Activated effector memory CD4-positive, alpha-beta T cell treated with anti-CD3 and anti-CD28 coated beads, Interleukin-2, amount 50 U/mL, for 16 hours (primary cell): ENCODE measurements around the gene HACD1.

Experiments used
- DNase-seq: peaks from one replicate; pipeline ENCODE4 v3.0.0-alpha.2; 2020

The HACD1 gene, protein sequence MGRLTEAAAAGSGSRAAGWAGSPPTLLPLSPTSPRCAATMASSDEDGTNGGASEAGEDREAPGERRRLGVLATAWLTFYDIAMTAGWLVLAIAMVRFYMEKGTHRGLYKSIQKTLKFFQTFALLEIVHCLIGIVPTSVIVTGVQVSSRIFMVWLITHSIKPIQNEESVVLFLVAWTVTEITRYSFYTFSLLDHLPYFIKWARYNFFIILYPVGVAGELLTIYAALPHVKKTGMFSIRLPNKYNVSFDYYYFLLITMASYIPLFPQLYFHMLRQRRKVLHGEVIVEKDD

DNA sequence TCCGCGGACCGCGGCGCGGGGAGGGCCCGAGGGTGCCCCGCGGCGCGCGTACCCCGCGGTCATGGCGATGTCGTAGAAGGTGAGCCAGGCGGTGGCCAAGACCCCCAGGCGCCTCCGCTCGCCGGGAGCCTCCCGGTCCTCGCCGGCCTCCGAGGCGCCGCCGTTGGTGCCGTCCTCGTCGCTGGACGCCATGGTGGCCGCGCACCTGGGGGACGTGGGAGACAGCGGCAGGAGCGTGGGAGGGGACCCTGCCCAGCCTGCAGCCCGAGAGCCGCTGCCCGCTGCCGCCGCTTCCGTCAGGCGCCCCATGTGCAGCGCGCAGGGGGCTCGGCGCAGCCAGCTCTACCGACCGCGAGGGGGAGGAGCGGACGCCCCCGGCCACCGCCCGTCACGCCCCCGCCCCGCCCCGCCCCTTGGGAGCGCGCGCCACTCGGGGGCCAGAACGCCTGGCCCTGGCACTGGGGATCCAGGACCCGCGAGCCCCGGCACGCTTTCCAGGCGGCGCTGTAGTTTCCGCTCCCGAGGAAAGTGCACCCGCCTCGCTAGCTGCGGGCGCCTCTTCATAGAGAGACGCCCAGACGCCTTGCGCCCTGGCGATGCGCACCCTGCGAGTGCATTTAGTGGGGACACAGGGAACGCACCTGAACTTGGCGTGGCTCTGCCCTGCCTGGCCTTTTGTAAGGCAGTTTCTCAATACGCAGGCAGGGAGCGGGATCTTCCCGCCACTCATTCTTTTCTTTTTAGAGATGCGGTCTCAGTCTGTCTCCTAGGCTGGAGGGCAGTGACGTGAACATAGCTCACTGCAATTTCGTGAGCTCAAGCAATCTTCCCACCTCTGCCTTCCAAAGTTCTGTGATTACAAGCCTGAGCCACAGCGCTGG is at the start of gene HACD1:
Gene HACD1 (minus strand): TSS at position 344 of the 881 bp plus-strand sequence. CDS start 35 bp downstream, at position 309.
- DNase-seq = peak; percentile 87

DNA sequence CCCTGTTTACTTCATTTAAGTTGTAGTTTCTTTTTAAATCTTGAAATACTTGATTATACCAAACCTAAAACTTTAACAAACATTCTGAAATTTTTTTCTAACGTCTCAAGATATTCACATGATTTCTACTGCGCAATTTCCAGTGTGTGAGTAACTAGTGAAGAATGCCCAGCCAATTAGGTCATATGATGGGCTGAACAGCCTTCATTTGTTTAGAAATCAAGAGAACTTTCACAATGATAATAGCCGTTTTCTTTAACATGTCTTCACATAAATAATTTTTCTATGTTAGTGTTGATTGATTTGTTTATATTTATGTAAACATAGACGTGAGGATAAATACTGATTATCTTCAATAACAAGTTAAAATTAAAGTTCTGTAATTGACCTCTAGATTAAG is 48.6 kb upstream of the HACD1 start:
- DNase-seq = no peak

DNA sequence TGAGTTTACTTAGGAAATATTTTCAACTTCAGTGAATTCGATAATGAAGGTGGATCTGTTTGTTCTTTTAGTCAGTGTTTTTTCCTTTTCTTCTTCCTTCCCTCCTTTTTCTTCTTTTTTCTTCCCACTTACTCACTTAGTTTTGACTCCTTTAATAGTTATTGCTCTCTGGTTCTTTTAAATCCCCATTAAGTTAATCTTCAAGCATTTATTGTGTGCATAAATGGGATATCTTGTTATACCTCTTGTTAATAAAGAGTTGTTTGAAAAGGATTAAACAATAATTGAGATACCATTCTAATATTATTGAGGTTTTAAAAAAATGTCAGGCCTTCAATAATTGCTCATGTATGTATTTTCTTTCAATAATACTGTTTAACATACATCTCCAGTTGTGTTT is 46.3 kb upstream of the HACD1 start:
- DNase-seq = no peak

DNA sequence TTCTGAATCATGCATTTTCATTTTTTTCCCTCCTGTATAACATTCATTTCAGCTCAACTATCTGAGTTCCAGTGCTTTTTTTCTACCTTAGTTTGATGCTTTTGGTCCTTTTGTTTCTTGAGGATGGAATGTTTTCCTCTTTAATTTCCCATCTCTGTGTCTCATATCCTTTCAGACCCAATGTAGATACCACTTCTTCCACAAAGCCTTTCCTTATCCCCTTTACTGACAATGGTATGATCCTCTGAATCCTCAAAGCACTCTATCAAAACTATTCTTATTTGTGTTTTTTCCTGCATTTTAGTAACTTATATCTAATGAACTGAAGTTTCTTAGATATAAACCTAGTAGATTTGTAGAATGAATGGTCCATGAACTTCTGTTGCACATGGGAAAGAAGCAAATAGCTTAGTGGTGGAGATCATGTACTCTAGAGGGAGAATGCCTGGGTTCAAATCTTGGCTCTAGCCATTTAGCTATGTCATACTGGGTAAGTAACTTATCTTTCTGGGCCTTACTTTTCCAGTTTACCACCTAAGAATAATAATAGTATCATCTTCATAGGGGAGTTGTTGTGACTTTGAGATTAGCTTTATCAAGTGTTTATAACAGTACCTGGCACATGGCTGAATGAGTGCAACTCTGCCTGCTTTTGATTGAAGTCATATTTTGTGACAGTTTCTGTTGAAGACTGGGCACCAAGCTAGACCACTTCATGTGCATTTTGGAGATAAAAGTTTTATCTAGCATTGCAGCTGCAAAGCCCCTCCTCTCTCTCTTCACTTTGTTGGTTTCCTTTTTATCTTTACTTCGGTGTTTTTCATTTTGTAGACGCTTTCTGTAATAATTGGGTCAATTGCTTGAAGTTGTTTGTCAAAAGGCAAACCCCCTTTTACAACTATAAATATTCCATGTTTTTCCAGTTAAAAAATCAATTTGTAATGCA is 45.3 kb upstream of the HACD1 start:
- DNase-seq = no peak

DNA sequence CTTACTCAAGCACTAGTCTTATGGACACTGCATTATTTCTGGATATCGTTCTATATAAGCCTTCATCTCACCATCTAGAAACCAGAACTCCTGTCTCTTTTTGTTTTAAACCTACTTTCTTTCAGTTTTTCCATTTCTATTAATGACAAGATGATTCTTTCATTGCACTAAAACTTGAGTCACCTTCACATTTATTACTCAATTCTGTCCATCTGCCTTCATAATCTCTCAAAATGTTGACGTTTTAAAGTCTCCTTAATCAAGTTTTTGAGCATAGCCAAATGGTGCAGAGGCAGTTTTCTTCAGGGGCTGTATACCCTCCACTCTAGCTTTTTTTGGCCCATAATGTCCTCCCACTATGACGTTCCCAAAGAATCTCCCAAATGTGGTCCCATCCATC is 44.3 kb upstream of the HACD1 start:
- no peak for DNase-seq

DNA sequence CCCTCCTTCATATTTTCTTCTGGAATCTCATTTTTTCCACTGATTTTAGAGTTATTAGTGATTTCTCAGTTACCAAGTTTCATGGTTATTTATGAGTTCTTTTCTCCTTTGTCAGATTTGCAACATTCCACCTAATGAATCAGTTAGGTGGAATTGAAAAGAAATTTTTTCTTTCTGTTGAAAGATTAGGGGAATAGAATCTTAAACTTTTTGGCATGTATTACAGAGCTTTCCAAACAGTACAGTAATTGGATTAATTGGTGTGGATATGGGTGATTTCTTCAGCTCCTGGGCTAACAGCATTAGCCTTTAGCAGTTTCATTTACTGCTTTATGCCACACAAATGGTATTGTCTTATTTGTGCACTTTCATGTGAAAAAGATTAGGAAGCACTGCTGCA is 43.7 kb upstream of the HACD1 start:
- DNase-seq = no peak

DNA sequence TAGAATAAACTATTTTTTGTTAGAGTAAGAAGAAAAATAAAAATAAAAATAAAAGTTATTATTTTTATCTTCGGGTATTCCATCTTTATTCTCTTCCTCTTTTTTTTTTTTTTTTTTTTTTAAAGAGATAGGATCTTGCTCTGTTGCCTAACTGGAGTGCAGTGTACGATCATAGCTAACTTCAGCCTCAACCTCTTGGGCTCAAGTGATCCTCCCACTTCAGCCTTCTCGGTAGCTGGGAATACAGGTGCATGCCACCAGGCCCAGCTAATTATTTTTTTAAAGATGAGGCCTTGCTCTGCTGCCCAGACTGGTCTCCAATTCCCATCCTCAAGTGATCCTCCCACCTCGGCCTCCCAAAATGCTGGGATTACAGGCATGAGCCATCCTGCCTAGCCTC is 42.2 kb upstream of the HACD1 start:
- DNase-seq = no peak

DNA sequence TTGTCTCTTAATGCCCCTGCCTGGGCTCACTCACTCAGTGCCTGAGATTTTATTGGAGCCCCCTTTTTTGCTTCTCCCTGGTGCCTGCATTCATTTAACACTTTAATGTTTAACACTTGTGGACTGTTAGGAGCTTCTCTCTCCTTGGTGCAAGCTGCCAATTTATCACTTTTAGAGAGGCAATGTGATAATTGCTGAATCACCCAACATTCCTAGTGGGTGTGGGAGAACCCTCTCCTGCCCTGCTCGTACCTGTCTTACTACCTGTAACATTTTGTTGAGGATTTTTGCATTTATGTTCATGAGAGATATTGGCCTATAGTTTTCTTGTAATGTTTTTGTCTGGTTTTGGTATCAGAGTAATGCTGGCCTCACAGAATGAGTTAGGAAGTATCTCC is 39.9 kb upstream of the HACD1 start:
- no peak for DNase-seq

DNA sequence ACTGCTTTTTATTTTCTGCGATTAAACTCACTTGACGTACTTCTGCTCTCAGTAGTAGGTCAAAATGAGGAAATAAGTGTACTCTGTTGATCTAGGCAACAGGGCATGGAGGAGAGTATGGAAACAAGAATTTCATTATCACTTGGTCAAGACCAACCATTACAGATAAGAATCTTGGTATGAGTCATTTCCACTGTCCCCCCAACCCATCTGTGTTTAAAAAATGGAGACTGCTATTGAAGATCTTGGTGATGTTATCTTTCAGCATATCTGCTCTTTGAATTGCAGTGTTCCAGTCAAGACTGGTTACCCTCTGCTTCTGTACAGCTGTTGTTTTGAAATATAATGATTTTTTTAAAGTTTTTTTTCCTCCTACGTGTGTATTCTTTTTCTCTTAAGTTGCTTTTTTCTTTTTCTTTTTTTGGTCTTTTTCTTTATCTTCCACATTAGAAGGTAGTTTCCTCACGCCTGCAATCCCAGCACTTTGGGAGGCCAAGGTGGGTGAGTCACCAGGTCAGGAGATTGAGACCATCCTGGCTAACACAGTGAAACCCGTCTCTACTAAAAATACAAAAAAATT is 38.5 kb upstream of the HACD1 start:
- DNase-seq = peak; percentile 60

DNA sequence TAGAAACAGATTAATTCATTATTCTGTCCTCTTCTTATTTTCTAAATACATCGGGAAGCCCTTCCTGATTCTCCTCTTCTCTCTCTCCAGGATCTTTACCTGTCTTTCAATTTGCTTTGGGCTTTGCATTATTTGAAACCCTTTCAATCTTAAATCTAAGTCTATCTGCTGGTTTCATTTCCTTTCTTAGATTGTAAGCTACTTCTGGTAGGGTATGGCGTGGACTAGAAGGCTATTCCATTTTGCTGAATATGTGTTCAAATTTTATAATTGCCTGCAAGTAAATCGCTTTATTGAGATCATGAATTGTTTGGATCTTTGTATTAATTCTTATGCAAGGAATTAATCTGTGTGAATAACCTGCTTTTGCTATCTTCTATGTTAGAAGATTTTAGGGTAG is 37.8 kb upstream of the HACD1 start:
- DNase-seq = no peak

DNA sequence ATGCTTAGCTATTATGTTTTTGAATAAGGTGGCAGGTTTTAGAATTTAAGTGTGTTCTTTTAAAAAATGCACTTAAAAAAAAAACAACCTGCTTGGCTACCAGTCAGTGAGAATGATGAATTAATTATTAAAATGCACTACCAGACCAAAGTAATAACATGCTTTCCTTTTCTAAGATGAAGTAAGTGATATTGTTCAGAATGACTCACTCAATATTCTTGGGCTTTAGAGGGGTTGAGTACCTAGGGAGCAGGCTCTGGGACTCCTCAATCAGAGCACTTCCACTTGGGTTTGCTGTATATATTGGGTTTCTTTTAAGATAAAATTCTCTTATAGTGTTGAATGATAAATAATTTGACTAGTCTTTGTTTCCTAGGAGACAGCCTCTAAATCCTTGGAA is 35.4 kb upstream of the HACD1 start:
- DNase-seq = no peak

DNA sequence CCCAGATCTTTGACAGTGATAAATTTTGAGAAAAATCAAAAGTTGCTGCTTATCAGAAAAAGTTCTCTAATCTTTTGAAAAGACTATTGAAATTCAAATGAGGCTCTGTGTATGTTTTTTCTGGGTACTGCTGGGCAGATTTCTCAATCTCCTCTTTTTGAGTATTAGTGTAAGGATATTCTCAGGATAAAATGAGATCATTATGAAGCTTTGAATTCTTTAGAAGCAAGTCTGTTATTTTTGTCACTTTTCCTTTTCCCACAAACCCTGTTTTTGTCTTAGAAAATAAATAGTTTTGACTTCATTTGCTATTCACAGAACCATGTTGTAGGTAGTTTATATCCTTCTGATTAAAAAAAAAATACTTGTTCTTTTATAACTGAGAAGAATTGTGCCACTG is 34.7 kb upstream of the HACD1 start:
- no peak for DNase-seq

DNA sequence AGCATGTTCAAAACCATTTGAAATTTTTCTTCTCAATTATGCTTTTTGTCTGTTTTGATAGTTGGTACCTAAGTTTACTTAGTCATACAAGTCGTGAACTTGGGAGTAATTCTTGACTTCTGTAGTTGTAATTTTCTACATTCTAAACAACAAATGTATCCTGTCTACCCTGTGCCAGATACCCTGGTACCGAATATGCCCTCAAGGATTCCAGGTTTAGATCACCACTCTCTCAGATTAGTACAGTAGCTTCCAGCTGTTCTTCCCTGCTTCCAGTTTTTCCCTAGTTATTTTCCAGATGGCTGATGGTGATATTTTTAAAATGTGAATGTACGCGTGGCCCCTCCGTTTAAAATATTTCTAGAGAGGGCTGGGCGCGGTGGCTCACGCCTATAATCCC is 33.2 kb upstream of the HACD1 start:
- no peak for DNase-seq

DNA sequence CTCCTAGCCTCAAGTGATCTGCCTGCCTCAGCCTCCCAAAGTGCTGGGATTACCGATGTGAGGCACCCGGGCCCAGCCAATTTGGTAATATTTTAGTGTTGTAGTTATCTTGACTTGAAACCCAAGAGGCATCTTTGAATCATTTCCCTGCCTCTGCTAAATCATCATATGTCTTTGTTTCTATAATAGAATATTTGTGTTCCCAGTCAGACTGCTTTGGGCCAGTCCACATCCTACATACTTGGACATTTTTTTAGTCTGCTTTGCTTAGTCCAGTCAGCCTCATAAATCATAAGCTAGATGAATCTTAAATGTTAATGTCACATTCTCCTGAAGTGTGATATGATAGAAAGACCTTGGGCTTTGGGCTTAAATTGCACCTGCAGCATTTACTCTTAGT is 32.7 kb upstream of the HACD1 start:
- no peak for DNase-seq

DNA sequence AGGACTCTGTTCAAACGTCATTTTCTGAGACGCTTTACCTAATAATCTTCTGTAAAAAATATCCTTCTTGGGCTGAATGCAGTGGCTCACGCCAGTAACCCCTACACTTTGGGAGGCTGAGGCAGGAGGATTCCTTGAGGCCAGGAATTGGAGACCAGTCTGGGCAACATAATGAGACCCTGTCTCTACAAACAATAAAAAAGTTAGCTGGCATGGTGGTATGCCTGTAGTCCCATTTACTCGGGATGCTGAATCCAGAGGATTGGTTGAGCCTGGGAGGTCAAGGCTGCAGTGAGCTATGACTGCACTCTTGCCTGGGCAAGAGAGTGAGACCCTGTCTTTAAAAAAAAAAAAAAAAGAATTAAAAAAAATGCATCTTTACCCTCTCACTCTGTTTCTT is 31.9 kb upstream of the HACD1 start:
- DNase-seq = no peak

DNA sequence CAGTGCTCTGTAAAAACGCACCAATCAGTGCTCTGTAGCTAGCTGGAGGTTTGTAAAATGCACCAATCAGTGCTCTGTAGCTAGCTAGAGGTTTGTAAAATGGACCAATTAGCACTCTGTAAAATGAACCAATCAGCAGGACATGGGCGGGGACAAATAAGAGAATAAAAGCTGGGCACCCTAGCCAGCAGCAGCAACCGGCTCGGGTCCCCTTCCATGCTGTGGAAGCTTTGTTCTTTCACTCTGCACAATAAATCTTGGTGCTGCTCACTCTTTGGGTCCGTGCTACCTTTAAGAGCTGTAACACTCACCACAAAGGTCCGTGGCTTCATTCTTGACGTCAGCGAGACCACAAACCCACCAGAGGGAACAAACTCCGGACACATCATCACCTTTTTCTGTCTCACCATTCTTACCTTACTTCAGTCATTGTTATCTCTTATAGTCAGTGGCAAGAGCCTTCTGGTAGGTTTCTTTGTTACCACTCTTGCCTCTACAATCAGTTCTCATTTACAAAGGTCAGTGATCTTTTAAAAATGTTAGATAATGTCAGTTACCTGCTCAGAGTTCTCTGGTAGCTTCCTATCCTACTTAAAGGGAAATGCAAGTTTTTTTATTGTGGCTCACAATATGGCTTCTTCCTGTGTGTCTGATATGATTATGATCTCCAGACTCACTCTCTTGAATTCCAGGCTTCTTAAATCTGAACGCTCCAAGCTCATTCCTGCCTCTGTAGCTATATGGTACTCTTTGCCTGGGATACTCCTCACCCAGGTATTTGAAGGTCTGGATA is 31.3 kb upstream of the HACD1 start:
- peak; percentile 85 for DNase-seq

DNA sequence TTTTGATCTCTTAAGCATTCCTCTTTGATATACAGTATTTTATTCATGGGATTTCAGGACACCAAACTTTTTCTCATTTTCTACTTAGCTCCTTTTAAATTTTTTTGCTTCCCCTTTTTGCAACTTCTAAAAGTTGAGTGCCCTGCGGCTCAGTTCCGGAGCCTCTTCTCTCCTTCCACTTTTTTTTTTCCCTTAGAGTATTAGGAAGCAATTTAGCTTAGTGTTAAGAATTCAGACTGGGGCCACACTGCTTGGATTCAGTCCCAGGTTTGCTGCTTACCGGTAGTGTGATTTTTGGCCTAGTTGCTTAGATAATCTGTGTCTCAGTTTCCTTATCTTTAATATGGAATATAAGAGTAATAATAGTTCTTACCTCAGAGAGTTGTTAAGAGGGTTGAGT is 30.2 kb upstream of the HACD1 start:
- no peak for DNase-seq

DNA sequence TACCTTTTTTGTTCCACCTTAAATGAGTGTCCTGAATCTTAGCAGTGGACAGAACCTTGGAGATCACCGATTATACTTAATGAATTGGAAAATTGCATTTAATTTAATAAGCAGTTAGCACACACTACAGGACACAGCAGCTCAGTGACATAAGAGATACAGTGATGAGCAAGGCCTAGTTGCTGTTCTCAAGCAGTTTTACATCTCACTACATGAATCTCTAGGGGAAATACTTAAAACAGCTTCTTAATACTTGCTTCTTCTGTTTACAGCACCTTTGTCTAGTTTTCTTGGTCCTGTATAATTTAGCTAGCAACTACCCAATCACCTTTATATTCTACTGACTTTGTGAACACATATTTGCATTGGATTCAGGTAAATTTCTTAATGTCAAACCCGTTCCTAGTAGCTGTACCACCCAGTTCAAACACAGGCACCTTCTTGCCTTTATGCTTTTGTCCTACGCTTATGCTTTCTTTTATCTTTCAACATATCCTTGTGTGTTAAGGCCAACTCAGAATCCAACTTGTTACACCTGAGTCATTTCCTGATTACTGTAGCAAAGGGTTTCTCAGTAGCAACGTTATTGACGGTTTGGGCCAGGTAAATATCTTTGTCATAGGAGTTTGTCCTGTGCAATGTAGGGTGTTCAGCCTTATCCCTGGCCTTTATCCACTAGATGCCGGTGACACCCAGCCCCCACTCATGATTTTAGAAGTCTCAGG is 28.6 kb upstream of the HACD1 start:
- DNase-seq = no peak

DNA sequence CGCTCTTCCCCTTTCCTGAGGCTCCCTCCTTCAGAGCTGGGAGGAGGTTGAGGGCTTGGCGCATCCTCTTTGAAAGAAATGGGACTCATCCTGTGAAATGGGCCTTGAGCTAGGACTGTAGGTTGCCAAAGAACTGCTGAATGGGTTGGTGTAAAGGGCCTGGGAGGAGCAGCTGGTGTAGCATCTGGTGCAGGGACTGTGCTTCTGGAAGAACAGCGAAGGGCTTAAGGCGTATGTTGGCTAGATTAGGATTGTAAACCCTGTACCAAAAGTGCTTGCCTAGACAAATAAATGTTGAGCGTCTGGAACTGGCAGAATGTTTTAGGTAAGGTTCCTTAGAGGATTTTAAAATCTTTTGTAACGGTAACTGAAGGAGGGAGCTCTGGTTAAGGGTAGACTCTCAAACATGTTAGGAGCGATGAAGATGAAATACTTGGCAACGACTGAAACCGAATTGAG is 27.3 kb upstream of the HACD1 start:
- no peak for DNase-seq

DNA sequence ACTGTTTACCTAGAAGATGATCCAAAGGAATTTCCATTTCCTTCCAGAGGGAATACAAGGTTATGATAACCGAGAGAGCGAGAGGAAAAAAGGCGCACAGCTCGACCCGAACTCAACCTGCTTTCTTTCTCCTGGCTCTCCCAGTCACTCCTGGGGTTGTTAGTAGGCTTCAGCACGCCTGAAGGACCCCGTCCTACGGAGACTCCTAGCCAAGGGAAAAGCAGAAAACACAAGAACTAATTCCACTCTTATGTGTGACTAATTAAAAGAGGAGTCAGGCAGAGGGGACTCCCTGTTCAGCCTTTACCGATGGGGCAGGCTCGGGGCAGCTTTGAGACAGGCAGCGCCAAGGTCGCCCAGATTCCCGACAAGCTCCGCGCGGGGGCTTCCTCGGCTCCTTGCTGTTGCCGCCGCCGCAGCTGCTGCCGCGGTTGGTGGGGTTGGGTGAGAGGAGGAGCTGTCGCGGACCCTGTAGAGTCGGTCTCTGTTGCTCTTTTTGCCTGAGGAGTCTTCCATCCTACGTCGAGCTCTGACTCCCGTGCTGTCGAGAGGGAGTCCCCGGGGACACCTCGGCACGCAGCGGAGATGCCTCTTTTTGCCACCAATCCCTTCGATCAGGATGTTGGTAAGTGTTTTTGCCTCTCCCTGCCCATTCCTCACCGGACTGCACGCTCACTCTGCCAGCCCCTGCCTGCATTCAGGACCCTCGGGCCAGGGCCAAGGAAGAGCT is 26.7 kb upstream of the HACD1 start, which contains the start of gene STAM:
Gene STAM (plus strand): TSS at position 397 of the 730 bp plus-strand sequence. CDS start 189 bp downstream, at position 586.
- peak; percentile 96 for DNase-seq
